HFFc6 (cell line): Measurements from ENCODE around the gene NELFA. TPM values are rescaled to one million over a fixed set of nuclear protein-coding genes. Genes with fewer than 3 reads are reported as not detected.
"Not testable (repeated sequence)": the region's sequence is repeated elsewhere in the genome, so short reads cannot be mapped to it uniquely, and the experiment has no call there.

Experiments used
- DNase-seq: peaks from one replicate; pipeline ENCODE4 v3.0.0-alpha.2; 2018
- H3K27ac Mint-ChIP-seq: 2 replicates; pipeline ENCODE4 v1.8.0; 2020; ENCODE audit warnings: mild to moderate bottlenecking, mixed read lengths
- H3K27me3 Mint-ChIP-seq: 2 replicates; pipeline ENCODE4 v1.8.0; 2021; ENCODE audit warnings: mild to moderate bottlenecking, moderate library complexity, mixed read lengths; ENCODE audit not compliant: insufficient read depth
- H3K36me3 Mint-ChIP-seq: 2 replicates; pipeline ENCODE4 v1.8.0; 2021; ENCODE audit warnings: low read depth, mixed read lengths
- H3K4me1 Mint-ChIP-seq: 2 replicates; pipeline ENCODE4 v1.8.0; 2020; ENCODE audit warnings: low read depth, mixed read lengths
- H3K4me3 Mint-ChIP-seq: 2 replicates; pipeline ENCODE4 v1.8.0; 2020; ENCODE audit warnings: mild to moderate bottlenecking, moderate library complexity, mixed read lengths
- H3K9me3 Mint-ChIP-seq: 2 replicates; pipeline ENCODE4 v1.8.0; 2020; ENCODE audit warnings: mild to moderate bottlenecking, mixed read lengths
- total RNA-seq, 6 experiments: library from RNA; stranded (reverse); fragmentation: NEBNext Ultra II Directional; extraction: Animal tissue kit (Norgen Biotek cat#: 25700); gene quantifications; 2 replicates in 1 of 6; 3 replicates in 5 of 6; pipeline ENCODE4 v1.2.3, GENCODE V29; 2021
- TF ChIP-seq, protein P1 (sequence below): fragments of 200-600 bp; sonication (generic); IDR thresholded peaks from 2 replicates; pipeline ENCODE4 v1.5.0; 2021; ENCODE audit warnings: antibody characterized with exemption, mild to moderate bottlenecking

Gene NELFA
- total RNA-seq, 6 experiments from 2014 or later, result 19.2 to 21.2 (median 20.2) TPM

DNA sequence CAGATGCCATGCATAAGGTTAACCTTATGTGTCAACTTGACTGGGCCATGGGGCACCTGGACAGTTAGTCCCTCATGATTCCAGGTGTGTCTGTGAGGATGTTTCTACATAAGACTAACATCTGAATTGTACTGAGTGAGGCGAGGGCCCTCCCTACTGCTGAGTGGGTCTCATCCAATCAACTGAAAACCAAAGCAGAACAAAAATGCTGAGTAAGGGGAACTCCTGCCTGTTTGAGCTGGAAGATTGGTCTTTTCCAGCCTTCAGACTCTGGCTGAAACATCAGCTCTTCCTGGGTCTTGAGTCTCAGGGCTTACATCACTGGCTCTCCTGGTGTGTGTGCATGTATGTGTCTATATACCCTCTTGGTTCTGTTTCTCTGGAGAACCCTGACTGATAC is 13.8 kb downstream of the NELFA start:
- Mint-ChIP-seq H3K36me3 (peaks cover 54% of the 10 kb centered on the region), H3K27me3 (no peaks in the 10 kb centered on the region; the same call in 1 of the 2 replicates), H3K9me3 (peaks cover 40% of the 10 kb centered on the region)

DNA sequence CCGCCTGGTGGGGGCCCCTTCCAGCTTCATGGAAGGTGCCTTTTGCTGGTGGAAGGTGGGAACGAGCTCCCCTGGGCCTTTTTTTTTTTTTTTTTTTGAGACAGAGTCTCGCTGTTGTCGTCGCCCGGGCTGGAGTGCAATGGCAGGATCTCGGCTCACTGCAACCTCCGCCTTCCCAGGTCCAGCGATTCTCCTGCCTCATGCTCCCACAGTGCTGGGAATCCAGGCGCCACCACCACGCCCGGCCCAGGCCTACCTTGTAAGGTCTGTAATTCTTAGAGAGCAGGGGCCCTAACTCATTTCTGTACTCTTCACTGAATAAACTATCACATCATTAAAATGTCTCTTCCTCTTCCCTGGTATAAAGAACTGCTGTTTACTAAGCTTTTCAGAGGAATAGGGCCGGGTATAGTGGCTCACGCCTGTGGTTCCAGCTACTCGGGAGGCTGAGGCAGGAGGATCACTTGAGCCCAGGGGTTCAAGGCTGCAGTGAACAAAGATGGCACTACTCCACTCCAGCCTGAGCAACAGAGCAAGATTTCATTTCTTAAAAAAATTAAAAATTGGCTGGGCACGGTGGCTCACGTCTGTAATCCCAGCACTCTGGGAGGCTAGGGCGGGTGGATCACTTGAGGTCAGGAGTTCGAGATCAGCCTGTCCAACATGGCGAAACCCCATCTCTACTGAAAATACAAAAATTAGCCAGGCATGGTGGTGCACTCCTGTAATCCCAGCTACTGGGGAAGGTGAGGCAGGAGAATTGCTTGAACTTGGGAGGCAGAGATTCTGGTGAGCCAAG is 14.9 kb downstream of the NELFA start:
- not testable (repeated sequence) for H3K27me3 Mint-ChIP-seq, H3K4me1 Mint-ChIP-seq, DNase-seq, H3K4me3 Mint-ChIP-seq, H3K27ac Mint-ChIP-seq
- peaks cover 29% of the 10 kb centered on the region for H3K9me3 Mint-ChIP-seq
- peaks cover 44% of the 10 kb centered on the region for H3K36me3 Mint-ChIP-seq

More for the DNA sequence above, 13.8 kb downstream of the NELFA start:
- Mint-ChIP-seq H3K4me1 (no peaks in the 10 kb centered on the region), H3K4me3 (no peak overlapping the region), H3K27ac (no peak overlapping the region)
- no peak for DNase-seq
- TF ChIP-seq, protein P1, sequence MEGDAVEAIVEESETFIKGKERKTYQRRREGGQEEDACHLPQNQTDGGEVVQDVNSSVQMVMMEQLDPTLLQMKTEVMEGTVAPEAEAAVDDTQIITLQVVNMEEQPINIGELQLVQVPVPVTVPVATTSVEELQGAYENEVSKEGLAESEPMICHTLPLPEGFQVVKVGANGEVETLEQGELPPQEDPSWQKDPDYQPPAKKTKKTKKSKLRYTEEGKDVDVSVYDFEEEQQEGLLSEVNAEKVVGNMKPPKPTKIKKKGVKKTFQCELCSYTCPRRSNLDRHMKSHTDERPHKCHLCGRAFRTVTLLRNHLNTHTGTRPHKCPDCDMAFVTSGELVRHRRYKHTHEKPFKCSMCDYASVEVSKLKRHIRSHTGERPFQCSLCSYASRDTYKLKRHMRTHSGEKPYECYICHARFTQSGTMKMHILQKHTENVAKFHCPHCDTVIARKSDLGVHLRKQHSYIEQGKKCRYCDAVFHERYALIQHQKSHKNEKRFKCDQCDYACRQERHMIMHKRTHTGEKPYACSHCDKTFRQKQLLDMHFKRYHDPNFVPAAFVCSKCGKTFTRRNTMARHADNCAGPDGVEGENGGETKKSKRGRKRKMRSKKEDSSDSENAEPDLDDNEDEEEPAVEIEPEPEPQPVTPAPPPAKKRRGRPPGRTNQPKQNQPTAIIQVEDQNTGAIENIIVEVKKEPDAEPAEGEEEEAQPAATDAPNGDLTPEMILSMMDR, result no peak

DNA sequence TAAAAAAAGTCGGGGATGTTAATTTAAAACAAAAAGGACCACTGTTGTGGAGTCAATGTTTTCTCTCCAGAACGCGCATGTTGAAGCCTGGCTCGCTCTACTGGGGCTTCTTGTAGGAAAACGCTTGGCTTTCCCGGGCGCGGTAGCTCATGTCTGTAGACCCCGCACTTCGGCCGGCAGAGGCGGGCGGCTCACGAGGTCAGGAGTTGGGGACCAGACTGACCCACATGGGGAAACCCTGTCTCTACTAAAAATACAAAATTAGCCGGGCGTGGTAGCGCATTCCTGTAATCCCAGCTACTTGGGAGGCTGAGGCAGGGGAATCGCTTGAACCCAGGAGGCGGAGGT is 15.6 kb downstream of the NELFA start:
- peaks cover 22% of the 10 kb centered on the region for H3K9me3 Mint-ChIP-seq
- no peak overlapping the region for H3K27ac Mint-ChIP-seq
- TF ChIP-seq, protein P1, result no peak
- no peak for DNase-seq
- H3K4me3 Mint-ChIP-seq, result no peak overlapping the region
- H3K27me3 Mint-ChIP-seq, result no peaks in the 10 kb centered on the region; the same call in 1 of the 2 replicates
- H3K36me3 Mint-ChIP-seq, result peaks cover 36% of the 10 kb centered on the region
- H3K4me1 Mint-ChIP-seq, result no peaks in the 10 kb centered on the region

DNA sequence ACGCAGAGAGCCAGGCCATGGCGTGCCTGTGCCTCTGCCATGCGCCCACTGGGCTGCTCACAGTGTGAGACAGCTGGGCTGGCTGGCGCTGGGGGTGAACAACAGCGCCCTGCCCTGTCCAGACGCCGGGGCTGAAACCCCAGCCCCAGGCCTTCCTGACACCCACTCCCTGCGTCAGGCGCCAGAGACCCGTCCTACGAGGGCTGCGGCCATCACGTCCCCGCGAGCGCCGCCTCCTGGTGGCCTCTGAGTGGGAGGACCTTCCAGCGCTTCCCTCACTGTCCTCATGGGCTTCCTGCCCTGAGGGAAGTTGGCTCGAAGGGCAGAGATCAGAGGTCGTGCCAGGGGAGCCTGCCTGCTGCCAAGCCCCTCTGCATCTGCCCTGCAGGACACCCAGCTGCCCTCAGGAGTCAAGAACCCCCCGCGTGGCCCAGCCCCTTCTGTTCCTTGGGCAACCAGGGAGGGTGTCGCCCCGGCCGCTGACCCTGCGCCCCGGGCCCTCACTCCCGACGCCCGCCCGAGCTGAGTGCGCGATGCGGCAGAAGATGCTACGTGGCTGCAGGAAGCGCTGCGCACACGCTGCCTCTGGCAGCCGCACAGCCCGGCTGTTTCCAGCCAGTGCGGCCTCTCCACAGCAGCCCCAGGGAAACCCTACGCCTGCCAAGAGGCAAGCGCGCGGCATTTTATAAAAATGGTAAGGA is 16.2 kb downstream of the NELFA start:
- Mint-ChIP-seq H3K4me1 (no peaks in the 10 kb centered on the region), H3K27me3 (no peaks in the 10 kb centered on the region; the same call in 1 of the 2 replicates), H3K9me3 (peaks cover 16% of the 10 kb centered on the region), H3K36me3 (peaks cover 31% of the 10 kb centered on the region), H3K4me3 (no peak overlapping the region), H3K27ac (no peak overlapping the region)
- TF ChIP-seq, protein P1, result no peak
- no peak for DNase-seq

DNA sequence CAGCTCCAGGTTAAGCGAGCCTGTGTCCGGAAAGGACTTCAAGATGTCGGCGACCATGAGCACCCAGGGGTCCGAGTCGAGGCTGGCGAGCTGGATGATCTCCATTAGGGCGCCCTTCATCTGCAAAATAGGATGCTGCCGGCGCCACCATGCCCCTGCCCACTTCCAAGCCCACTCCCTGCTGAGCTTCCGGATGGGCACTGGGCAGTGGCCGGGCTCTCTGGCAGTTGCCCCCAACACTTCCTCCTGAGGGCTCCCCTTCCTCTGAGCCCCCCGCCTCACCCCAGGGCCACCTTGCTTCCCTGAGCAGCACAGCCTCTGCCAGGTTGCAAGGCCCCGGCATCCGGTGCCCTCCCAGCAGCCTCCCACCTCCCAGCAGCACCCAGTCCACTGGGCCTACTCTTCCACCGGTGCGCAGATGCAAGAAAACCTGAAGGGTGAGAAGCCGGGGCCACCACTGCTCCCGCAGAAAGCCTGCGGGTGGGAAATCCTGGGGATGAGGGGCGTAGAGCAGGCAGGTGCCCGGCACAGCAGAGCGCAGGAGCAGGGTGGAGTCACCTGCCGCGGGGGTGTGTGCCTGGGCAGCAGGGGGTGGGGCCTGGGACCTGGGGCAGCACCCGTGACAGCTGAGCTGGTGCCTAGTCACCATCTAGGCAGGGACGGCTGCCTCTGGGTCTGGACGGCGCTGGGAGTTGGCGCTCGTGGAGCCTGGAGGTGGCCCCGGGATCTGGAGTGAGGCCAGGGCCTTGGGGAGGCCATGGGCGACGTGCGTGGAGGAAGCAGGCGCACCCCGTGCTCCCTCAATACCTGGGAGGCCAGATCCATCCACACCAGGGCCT is 17.0 kb downstream of the NELFA start:
- no peak overlapping the region for H3K27ac Mint-ChIP-seq
- TF ChIP-seq, protein P1, result no peak
- H3K4me3 Mint-ChIP-seq, result no peak overlapping the region
- H3K4me1 Mint-ChIP-seq, result no peaks in the 10 kb centered on the region
- H3K27me3 Mint-ChIP-seq, result no peaks in the 10 kb centered on the region; the same call in 1 of the 2 replicates
- DNase-seq, result no peak
- peaks cover 23% of the 10 kb centered on the region for H3K36me3 Mint-ChIP-seq
- H3K9me3 Mint-ChIP-seq, result peaks cover 8% of the 10 kb centered on the region
